GM12878 (cell line): ENCODE measurements around the gene NRG2.

ENCODE experiments used
- CTCF ChIP-seq, 3 experiments: IDR thresholded peaks in 2 of 3; conservative IDR thresholded peaks in 1 of 3; 2 replicates each; pipeline ENCODE4 v1.5.1; 2011; ENCODE audit warnings: low read depth in 3 of 3, low read length in 3 of 3, mild to moderate bottlenecking in 3 of 3, control low read depth in 2 of 3, moderate library complexity in 2 of 3, inconsistent platforms in 1 of 3, mixed read lengths in 1 of 3; ENCODE audit not compliant: control insufficient read depth in 2 of 3, insufficient read depth in 1 of 3; ENCODE audit errors: extremely low read depth in 1 of 3
- FOS ChIP-seq: IDR thresholded peaks from 3 replicates; pipeline ENCODE4 v1.6.1; 2011; ENCODE audit warnings: borderline replicate concordance; ENCODE audit not compliant: insufficient read length; ENCODE audit errors: extremely low read depth
- POLR2AphosphoS5 ChIP-seq: IDR thresholded peaks from 2 replicates; pipeline ENCODE4 v1.6.1; 2011; ENCODE audit warnings: mild to moderate bottlenecking, low read length, inconsistent platforms
- ZNF687 ChIP-seq: fragments of 450-650 bp; IDR thresholded peaks from 2 replicates; pipeline ENCODE4 v1.6.1; 2017; ENCODE audit warnings: mild to moderate bottlenecking, moderate library complexity

DNA sequence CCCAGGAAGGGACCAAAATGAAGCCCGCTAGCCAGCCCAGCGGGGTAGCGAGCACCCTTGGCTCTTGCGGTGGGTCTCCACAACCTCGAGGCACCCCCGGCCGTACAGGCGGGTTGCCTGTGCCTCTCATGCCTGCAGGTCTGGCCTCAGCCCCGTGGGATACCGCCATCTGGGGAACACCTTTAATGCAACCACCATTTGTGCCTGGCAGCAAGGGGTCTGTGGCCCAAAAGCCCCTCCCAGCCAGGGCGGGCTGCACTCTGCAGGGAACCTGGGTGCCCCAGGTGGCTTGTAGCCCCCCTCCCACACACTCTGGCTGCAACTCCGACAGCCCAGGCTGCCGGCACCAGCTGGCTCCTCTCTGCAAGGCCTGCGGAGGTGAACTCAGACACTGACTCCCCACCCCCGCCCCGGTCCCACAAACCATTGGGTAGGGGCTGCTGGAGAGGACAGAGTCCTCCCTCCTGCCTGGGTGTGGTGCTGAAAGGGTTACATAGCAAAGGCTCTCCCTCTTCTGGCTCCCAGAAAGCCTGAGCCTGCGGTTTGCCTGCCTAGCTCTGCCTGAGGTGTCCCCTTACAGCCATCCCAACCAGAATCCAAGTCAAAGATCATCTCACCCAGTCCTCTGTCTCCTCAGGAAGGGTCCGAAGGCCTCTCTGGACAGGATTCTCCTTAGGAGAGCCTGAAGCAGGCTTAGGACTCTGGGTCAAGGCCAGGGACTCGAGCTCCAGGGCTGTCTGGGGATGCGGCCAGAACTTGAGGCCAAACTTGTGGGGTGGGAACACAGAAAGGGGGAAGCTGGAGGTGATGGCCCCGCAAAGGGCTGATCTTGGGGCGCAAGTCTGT is 138.1 kb downstream of the NRG2 start:
- no peak for TF ChIP-seq ZNF687
- TF ChIP-seq CTCF (IDR thresholded peaks at IDR 0.05 in 2 of 3, conservative IDR thresholded peaks at IDR 0.05 in 1 of 3; ENCODE audit: control insufficient read depth in 2 of 3, extremely low read depth in 1 of 3, insufficient read depth in 1 of 3, low read depth in 3 of 3, low read length in 3 of 3), result no peak
- no peak for TF ChIP-seq FOS
- no peak for TF ChIP-seq POLR2AphosphoS5
